ENCODE data around the gene KY. TPM values are rescaled to one million over a fixed set of nuclear protein-coding genes. Genes with fewer than 3 reads are reported as not detected.

Gene KY
- total RNA-seq, 1 experiment from 2014 or later: not detected

- Histone ChIP-seq H3K4me3 (ENCODE audit: low read depth, low read length, poor library complexity, severe bottlenecking) (no peak overlapping the region), H3K27ac (ENCODE audit: low read depth, low read length, poor library complexity, severe bottlenecking) (no peak overlapping the region), H3K36me3 (ENCODE audit: insufficient read depth, low read length, poor library complexity, severe bottlenecking) (no peaks in the 10 kb centered on the region), H3K9me3 (ENCODE audit: low read depth, low read length, poor library complexity, severe bottlenecking) (peaks cover 10% of the 10 kb centered on the region), H3K27me3 (replicated peaks; ENCODE audit: insufficient read depth, low read depth, low read length, poor library complexity) (no peaks in the 10 kb centered on the region), H3K4me1 (ENCODE audit: insufficient read depth, low read length, poor library complexity, severe bottlenecking) (no peaks in the 10 kb centered on the region)
- intact Hi-C loops (cut with micrococcal nuclease; ENCODE audit: unreplicated experiment): no loop called here
- TF ChIP-seq CTCF (conservative IDR thresholded peaks at IDR 0.05; ENCODE audit: low read depth, low read length) (no peak), EZH2 (IDR thresholded peaks at IDR 0.05; ENCODE audit: borderline replicate concordance, low read depth, low read length, poor library complexity, severe bottlenecking) (no peak)
- DNase-seq (ENCODE audit: low spot score): no peak
- BruUV-seq (replicated peaks): no TSS peak
- CTCF ChIA-PET: no interaction called here
- POLR2A ChIA-PET (ENCODE audit: low non-redundant PET): no interaction called here
Measured at GRCh38 chr3:134627831-134628230, 23.0 kb downstream of the KY start.

GRCh38 chr3:134625885-134626741 is 24.7 kb downstream of the KY start:
- no peaks in the 10 kb centered on the region for H3K4me1 ChIP-seq (ENCODE audit: insufficient read depth, low read length, poor library complexity, severe bottlenecking)
- no TSS peak for BruUV-seq (replicated peaks)
- peaks cover 9% of the 10 kb centered on the region for H3K9me3 ChIP-seq (ENCODE audit: low read depth, low read length, poor library complexity, severe bottlenecking)
- H3K27ac ChIP-seq (ENCODE audit: low read depth, low read length, poor library complexity, severe bottlenecking): no peak overlapping the region
- TF ChIP-seq EZH2 (IDR thresholded peaks at IDR 0.05; ENCODE audit: borderline replicate concordance, low read depth, low read length, poor library complexity, severe bottlenecking) (no peak), CTCF (conservative IDR thresholded peaks at IDR 0.05; ENCODE audit: low read depth, low read length) (no peak)
- no peak overlapping the region for H3K4me3 ChIP-seq (ENCODE audit: low read depth, low read length, poor library complexity, severe bottlenecking)
- no peaks in the 10 kb centered on the region for H3K27me3 ChIP-seq (replicated peaks; ENCODE audit: insufficient read depth, low read depth, low read length, poor library complexity)
- no peaks in the 10 kb centered on the region for H3K36me3 ChIP-seq (ENCODE audit: insufficient read depth, low read length, poor library complexity, severe bottlenecking)
- intact Hi-C loops (cut with micrococcal nuclease; ENCODE audit: unreplicated experiment): no loop called here
- no peak for DNase-seq (ENCODE audit: low spot score)
- CTCF ChIA-PET: no interaction called here
- POLR2A ChIA-PET (ENCODE audit: low non-redundant PET): no interaction called here

- Histone ChIP-seq H3K27me3 (replicated peaks; ENCODE audit: insufficient read depth, low read depth, low read length, poor library complexity) (no peaks in the 10 kb centered on the region), H3K4me1 (ENCODE audit: insufficient read depth, low read length, poor library complexity, severe bottlenecking) (no peaks in the 10 kb centered on the region), H3K4me3 (ENCODE audit: low read depth, low read length, poor library complexity, severe bottlenecking) (no peak overlapping the region), H3K9me3 (ENCODE audit: low read depth, low read length, poor library complexity, severe bottlenecking) (peaks cover 2% of the 10 kb centered on the region), H3K27ac (ENCODE audit: low read depth, low read length, poor library complexity, severe bottlenecking) (no peak overlapping the region), H3K36me3 (ENCODE audit: insufficient read depth, low read length, poor library complexity, severe bottlenecking) (no peaks in the 10 kb centered on the region)
- ChIA-PET POLR2A (ENCODE audit: low non-redundant PET) (no interaction called here), CTCF (no interaction called here)
- no TSS peak for BruUV-seq (replicated peaks)
- TF ChIP-seq EZH2 (IDR thresholded peaks at IDR 0.05; ENCODE audit: borderline replicate concordance, low read depth, low read length, poor library complexity, severe bottlenecking) (no peak), CTCF (conservative IDR thresholded peaks at IDR 0.05; ENCODE audit: low read depth, low read length) (no peak)
- intact Hi-C loops (cut with micrococcal nuclease; ENCODE audit: unreplicated experiment): no loop called here
- no peak for DNase-seq (ENCODE audit: low spot score)
Measured at GRCh38 chr3:134625462-134625861, 25.4 kb downstream of the KY start.
